Stimulated activated naive CD4-positive, alpha-beta T cell (primary cell): Measurements from ENCODE around the gene USP7.
"Not testable (repeated sequence)": the region's sequence is repeated elsewhere in the genome, so short reads cannot be mapped to it uniquely, and the experiment has no call there.

Experiments used
- DNase-seq, 6 experiments: peaks; one replicate each; lab custom pipeline; 2025; lab: John Stamatoyannopoulos, UW

Gene USP7

DNA sequence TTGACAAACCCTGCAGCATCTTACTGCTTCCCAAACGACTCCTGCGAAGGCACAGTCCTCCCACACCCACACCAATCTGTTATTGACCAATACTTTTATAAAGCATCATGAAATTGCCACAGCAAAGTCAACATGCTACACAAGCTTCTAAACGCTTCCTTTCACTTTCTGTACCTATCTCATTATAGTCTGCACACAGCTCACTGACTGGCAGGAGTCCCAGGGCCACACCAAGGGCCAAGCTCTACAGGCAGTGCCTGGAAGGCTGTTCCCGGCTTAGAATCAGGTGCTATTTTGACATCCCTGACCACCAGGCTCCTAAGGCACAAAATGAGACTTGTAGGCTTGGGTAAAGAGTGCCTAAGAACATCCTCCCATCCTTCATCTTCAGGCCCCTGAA is 39.5 kb downstream of the USP7 start:
- no peak for DNase-seq

DNA sequence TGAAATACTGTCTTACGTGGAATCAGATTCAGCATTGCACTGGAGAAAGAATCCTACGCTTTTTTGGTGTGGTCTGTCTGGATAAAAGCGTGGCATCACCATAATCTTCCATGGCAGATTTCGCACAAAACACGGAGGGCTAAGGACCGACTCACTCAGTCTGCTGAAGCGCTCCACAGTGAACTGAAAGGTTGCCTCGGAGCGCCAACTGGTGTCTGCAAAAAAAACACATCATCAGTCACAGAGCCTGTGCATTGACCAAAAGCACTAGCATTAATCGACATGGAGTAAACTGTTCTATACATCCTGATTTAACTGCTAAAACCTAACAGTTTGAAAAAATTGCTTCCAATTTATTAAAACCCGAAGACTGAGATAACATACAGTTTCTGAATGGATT is 40.5 kb downstream of the USP7 start:
- no peak for DNase-seq

DNA sequence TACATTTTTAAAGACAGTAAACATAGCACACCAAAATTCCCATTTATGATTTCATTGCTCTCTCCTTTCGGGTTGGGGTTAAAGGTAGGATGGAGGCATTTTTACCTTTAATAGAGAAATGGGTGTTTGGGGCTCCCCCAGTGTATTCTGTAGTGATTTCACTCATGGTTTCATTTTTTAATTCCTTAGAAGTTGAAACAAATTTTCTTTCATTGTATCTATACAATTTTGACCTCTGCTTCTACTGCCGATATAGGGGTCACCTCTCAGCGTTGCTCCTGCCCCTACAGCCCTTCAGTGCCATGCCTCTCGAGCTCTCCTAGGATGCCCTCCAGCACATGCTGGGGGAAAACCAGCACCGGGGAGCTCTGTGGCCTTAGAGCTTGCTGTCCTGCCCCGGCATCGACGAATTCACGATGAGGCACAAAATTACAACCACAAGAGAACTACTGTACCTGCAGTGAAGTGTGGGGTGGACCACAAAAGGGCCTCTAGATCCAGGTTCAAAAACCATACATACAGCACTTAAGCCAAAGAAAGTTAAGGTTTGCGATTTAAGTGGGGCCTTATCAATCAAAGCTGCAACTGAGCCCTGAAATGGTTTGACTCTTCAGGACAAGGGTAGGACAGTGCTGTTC is 42.2 kb downstream of the USP7 start:
- DNase-seq = no peak

DNA sequence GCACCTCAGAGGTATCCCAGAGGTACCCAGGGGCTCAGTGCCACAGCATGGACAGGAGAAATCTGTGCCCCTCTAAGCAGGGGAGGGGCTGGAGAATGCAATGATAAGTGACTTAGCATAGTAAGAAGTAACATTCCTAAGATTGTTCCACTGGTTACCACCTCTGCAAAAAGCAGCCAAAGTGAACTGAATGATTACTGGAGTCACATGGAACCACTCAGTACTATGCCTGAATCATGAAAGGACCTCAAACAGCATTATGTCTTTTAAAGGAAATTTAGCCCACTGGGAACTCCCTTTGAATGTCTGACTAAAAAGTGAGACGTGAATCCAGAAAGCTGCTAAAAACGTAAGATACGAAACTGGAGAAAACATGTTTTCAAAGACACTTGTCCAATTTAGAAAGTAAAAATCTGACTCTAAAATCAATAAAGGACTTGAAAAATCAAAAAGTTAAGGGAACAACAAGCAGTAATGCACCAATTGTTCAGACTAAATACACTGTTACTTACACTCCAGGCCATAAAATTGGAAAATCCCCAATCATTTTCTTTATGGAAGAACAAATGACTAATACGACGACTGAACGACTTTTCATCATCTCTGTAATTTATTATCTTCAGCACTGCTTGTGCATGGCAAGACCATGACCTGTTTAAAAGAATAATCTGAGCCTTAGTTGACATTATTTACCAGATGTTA is 42.9 kb downstream of the USP7 start:
- no peak for DNase-seq

DNA sequence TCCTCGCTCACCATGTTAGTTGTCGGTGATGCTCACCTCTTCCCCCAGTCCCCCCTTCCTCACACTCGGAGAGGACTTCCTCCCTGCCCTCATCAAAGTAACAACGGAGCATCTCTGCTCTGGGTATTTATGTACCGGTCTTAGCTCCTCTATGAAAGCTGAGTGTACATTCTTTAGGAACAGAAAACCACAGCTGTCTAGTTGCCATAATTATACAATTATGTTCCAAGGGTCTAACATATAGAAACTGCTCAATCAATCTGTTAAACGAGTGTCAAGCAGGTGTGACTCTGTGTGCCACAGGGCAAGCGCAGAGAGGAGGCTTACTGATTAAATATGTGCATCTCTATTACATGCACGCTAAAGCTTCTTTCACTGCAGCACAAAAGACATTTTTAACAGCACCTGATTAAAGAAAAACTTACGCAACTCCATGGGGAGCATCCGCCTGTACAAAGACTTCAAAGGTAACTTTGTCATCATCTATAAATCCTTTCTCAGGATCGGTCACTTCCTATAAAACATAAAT is 43.7 kb downstream of the USP7 start:
- peak in 1 of 6 experiments; percentile 31 for DNase-seq

DNA sequence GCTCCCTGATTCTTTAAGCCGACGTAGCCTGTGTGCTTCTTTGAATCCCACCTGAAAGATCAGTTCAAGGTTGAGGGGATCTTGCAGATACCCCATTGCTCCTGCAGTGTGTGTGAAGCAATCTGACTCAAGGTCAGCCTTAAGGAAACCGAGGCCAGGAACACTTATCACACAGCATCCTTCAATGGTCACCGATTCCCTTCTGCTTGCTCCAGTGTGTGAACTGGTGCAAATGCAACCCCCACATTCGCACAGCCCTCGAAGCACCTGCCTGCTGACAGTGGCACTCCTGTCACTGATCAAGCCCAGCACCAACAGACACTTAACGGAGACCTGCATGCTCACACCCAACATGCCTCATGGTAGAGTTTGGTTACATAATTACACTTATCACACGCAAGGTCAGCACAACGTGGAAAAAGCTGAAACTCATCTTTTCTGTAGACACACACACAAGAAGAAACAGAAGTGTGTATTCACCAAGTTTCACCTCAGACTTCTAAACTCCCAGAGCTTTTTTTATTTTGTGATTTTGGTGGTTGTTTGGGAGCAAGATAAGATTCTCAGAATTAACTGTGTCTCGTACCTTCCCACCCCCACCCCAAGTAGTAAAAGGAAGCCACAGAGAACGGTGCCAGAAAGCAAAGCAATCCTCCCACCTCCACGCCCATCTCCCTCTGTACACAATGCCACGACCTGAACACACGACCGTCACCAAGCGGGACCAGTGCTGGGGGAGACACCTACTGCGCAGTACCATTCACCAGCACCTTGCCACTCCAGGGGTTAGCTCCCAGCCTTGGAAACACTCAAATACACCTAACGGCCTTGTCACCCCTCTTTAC is 44.4 kb downstream of the USP7 start:
- peak in 1 of 6 experiments; percentile 14 for DNase-seq

DNA sequence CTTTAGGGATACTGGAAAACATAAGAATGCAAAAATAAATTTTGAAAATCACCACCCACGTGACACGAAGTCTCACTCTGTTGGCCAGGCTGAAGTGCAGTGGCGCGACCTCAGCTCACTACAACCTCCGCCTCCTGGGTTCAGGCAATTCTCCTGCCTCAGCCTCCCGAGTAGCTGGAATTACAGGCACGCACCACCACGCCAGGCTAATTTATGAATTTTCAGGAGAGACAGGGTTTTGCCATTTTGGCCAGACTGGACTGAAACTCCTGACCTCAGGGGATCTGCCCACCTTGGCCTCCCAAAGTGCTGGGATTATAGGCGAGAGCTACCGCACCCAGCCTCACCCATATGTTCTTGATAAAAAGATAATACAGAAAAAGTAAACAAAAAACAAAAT is 46.4 kb downstream of the USP7 start:
- not testable (repeated sequence) for DNase-seq

DNA sequence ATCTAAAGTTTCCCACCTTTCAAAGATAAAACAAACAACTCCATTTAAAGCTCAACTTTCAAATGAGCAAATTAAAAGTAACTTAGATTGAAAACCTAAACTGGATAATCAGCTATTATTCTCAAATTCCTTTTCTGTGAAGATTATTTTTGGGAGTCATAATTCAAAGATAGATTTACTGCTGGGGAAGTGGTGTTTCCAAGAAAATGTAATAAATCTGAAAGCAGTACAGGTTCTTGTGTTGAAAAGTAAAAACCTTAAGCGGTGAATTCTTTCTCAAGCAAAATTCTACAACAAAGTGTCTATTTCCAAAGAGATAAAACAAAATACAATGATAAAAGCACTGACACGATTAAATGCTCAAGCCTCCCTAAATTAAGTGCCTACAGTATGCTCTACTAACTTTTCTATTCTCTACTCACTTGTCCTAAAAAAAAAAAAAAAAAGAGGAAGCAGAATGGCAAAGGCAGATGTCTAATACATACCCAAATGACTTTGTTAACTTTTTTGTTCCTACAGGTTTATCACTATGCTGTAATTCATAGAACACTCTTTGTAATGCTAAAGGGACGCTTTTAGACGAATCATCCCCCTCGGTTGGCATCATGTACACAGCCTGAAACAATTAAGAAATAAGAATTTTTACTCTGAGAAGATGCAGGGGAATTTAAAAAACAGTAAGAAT is 47.0 kb downstream of the USP7 start:
- no peak for DNase-seq

DNA sequence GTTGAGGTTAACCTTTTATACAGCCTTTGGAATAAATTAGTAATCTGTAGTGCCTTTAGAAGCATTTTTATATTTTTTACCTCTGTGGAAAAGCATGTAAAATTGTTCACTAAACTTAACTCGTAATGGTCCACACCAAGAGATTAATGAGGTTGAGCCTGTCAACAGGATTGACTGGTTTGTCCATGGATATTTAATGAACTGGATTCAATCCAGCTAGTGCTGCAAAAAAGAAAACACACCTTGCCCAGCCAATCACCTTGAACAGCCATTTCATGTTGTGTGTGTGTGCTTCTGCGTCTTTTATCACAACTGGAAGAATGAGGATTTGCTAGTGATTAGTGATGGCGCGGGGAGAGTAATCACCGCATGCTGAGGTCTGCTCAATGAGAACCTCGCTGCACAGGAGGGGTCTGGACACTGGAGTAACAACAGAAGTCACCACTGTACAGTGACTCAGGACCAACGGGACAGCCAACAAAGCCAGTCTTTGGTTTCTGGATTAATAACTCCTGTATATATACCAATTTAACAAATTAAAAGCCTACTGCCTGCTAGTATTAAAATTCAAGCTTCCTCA is 47.9 kb downstream of the USP7 start:
- no peak for DNase-seq

DNA sequence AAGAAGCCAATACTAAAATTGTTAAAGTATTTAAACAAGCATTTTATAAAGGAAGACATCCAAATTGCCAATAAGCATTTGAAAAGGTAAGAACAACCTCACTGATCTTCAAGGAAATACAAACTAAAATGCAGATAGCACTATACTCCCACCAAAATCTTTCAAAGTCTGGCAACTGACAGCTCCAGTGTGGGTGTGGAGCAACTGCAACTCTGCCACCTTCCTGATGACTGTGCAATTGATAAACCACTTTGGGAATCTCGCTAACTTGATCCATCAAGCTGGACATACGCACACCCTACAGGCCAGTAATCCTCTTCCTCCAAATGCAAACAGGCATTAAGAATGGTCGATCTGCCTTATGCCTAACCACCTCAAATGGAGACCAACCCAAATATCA is 49.6 kb downstream of the USP7 start:
- no peak for DNase-seq

DNA sequence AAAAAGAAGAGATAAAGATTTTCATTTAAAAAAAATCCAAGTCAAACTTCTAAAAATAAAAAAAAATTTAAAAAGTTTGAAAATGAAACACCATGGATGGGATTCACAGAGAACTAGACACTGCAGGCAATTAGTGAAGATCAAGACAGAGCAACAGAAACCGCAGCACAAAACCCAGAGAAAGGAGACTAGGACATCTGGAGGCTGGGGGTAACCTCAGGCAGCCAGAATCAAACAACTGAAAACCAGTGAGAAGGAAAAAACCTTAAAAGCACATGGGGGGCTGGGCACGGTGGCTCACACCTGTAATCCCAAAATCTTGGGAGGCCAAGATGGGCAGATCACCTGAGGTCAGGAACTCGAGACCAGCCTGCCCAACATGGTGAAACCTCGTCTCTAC is 50.9 kb downstream of the USP7 start:
- no peak for DNase-seq

DNA sequence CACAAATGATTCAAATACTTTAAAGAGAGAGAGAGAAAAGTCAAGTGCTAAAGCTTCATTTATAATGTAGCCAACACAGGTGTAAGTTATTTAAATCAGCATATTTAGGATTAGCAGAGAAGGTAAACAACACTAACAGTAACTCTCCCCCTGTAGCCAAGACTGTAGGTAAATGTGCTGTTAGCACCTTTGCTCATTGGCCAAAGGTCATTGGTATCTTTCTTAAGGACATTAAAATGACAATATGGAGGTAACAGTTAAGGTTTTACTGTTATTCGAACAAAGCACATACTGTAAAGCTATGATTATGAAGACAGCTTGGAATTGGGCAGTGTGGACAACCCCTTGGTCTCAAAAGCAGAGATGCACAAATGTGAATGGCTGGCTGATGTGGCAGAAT is 52.9 kb downstream of the USP7 start:
- DNase-seq = no peak

DNA sequence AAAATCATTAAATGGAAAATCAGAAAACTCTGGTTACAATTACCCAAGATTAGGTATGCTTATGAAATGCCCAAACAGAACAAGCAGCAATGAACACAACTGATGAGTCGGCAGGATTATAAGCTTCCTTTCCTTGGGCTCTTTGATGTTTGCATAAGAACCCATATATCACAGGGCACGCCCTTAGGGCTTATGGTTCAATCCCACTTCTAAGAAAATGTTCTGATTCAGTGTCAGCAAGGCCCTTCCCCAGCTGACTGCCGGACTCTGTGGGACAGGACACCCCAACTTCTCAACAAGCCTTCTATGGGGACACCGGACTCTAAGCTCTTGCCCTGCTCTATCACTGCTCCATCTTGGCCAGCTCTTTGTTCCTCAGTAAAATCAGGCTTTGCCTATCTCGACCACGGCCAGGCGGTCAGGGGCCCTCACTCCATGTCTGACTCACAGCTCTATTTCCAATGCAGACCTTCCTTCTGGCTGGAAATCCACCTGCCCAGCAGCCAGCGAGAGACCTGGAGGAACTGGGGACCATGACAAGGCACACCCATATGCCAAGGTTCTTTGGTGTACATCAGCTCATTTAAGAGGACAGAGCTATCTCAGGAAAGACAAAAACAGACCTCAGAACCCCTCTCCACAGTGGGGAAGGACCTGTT is 54.8 kb downstream of the USP7 start:
- DNase-seq = no peak

DNA sequence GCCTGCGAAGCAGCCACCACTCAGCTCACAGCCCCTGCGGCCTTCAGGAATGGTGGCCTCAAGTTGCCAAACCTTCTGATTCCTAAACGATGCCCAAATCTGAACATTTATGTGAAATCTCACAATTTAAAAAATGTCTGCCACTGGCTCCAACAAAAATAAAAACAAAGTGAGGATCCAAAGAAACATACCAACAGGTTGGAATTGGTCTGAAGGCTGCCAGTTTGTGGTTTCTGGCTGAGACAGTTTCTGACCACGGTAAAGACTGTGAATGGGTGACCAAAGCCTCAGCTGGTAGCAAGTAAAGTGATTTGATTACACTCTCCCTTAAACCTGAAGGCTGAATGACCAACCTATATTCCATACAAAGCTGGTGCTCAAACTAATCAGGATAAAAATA is 56.6 kb downstream of the USP7 start:
- DNase-seq = no peak

DNA sequence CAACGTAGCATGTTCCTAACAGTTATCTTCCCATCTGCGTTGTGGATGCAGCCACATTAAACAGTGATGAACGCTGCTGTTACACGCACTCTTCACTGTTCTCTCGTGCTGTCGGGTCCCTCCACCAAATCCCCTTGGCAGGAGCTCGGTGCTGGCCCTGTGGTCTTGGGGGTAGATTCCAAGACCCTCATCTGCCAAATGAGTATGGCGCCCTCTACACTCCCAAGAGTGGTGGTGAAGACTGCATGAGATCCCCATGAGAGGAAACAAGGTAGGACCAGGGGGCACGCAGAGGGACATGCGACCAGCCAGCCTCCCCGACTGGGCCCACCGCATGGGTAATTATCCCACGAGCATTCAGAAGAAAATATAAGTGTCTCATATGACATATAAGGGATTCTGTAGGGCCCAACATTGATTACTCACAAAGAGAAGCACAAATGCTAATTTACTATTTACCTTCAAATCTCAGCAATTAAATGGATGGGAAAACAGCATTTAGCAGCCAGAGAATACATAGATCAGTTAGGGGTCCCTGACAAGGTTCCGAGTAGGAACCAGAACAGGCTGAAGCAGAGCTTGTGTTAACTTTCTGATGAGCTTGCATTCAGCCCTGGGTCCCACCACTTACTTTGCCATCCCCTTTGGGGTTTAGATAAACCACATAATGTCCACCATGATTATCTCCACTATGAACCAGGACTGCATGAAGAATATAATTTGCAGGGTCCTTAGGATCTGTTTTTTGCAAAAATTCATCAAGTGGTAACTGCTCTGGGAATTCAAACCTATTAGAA is 57.7 kb downstream of the USP7 start:
- DNase-seq = no peak

DNA sequence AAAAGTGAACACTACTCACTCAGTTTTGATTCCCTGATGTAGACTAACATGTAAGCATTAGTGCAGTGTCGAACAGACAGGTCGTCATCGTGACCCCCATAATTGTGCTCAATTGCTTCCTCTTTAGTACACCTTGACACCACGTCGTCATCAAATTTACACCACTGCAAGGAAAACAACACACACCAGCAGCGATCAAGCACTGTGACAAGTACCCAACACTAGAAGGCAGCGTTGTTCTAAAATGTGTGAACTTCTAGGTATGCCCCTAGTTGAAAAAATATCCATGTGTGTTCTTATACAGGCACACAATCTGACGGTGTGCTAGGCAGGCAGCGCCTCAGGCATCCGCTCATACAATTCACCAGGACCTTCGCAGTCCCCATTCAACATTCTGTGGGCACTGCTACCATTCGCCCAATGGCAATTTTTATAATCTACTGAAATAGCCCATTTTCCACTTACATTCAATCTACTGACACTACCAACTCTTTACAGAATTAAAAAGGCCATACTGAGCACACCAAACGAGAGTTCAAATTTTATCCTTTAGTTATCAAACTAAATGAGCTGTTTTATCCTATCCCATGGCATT is 58.4 kb downstream of the USP7 start:
- peak in 2 of 6 experiments; percentile 8 to 29 for DNase-seq

DNA sequence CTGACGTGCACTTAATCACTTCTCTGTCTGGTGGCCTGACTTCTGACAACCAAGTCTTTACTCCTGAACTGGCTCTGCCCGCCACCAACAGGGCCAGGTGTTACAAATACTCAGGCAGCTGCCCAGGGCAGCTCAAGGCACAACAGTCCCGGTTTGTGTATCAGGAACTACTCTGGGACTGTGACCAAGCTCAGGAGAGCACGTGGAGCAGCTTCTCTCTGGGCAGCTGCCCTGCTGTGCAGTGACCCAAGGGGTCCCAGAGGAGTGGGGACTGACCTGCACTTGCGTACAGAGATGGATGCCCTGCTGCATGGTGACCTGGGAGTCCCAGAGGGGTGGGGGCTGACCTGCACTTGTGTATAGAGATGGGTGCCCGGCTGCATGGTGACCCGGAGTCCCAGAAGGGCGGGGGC is 59.7 kb downstream of the USP7 start:
- no peak for DNase-seq

DNA sequence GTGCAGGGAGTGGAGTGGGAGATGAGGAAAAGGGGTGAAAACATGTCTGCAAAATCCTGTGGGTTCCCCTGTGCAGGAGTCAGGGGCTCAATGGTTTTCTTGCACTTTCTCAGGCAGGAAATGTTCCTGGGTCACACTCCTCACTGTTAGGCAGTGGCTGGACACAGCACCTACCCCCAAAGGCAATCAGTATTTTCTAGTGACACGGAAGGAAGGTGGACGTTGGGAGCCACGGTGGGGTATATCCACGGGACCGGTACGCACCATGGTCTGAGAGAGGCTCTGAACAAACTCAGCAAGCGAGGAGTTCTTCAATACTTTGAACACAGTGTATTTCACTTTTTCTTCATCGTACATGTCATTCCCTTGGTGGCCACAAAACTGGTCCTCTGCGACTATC is 60.7 kb downstream of the USP7 start:
- no peak for DNase-seq

DNA sequence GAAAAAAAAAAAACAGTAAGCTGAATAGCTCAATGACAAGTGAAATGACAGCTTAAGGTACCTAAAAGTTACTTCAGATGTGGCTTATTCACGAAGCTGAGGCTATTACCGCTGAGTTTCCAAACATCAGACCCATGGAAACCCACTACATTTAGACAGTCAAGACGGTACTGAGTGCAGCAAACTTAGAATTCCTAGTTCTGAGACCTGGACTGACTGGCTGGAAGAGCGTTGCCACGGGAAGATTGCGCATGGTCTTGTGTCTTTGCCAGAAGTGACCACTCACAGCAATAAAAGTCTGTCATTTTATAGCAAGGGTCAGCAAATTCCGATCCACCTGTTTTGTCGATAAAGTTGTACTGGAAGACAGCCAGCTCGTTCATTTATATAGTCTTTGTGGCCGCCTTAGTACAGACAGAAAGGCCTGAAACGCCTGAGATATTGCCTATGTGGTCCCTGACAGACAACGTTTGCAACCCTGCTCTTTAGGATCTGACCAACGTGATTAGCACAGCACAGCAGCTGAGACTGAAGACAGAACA is 62.3 kb downstream of the USP7 start:
- DNase-seq = no peak

DNA sequence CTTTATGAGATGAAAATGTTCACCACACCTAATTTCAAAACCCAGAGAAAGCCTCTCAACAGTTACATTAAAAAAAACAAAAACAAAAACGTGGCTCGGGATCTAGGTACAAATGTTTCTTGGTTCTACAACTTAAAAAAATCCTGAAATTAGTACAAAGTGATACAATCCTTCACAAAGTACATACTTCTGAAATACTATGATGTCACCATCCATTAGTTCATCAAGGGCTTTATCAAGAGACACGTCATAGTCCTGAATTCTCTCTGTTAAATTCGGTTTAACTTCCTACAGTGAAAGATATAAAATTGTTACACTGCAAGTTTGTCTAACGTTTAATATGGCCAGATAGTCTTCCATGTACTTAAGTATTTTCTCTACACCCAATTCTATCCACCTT is 63.4 kb downstream of the USP7 start:
- no peak for DNase-seq
